ENCODE data around the gene PROSER2. TPM values are rescaled to one million over a fixed set of nuclear protein-coding genes. Genes with fewer than 3 reads are reported as not detected.
A peak's percentile ranks its signal among the peaks of the same experiment; 100 is the strongest.

Gene PROSER2
- total and polyA plus RNA-seq, 2 of the 13 experiments (the other 11 are each of a cell fraction or from before 2014, with no cell fraction given): 6.9 to 7.7 TPM

GRCh38 chr10:11875494-11876281 is 52.5 kb downstream of the PROSER2 start (continued):
- TF ChIP-seq CCAR2 (optimal IDR thresholded peaks at IDR 0.05; ENCODE audit: low read depth, low read length): no peak
- 0 out of 2 replicates have a peak, but pooled peaks have one; percentile 53 for TF ChIP-seq NFAT5 (CRISPR knock-in tag; IDR thresholded peaks at IDR 0.05)
- TF ChIP-seq ETV6 (CRISPR knock-in tag; conservative IDR thresholded peaks at IDR 0.05): no peak
- TF ChIP-seq ATF3 (CRISPR knock-in tag; IDR thresholded peaks at IDR 0.05): peak; percentile 22; the same call in 1 of the 2 replicates
- no peak for TF ChIP-seq ZNF850 (CRISPR knock-in tag; conservative IDR thresholded peaks at IDR 0.05)
- no peak for TF ChIP-seq HINFP (CRISPR knock-in tag; IDR thresholded peaks at IDR 0.05; ENCODE audit: low read depth)
- TF ChIP-seq ZNF557 (CRISPR knock-in tag; IDR thresholded peaks at IDR 0.05): no peak
- no peak for TF ChIP-seq PRDM4 (CRISPR knock-in tag; IDR thresholded peaks at IDR 0.05; ENCODE audit: borderline replicate concordance)
- no peak for TF ChIP-seq ZNF713 (CRISPR knock-in tag; IDR thresholded peaks at IDR 0.05)
- TF ChIP-seq SNAPC4 (CRISPR knock-in tag; IDR thresholded peaks at IDR 0.05): no peak
- peak; percentile 92; the same call in 1 of the 2 replicates for TF ChIP-seq TARDBP (CRISPR knock-in tag; IDR thresholded peaks at IDR 0.05)
- no peak for TF ChIP-seq U2AF1 (optimal IDR thresholded peaks at IDR 0.05; ENCODE audit: low read depth, low read length)

All from HepG2 (cell line).